IMR-90 (cell line): ENCODE data around the gene ESRRG. TPM values are rescaled to one million over a fixed set of nuclear protein-coding genes. Genes with fewer than 3 reads are reported as not detected.

Experiments used
- ATAC-seq: fragments of 200-7000 bp; cut with Tn5 transposase; 2 replicates; pipeline ENCODE4 v1.9.1; 2020; ENCODE audit warnings: low read depth, mild to moderate bottlenecking, moderate library complexity
- BruUV-seq: library from RNA; stranded (reverse); fragments of 400-500 nt; replicated peaks from 2 replicates; lab custom pipeline; 2021; lab: Mats Ljungman, UMichigan
- CTCF ChIA-PET: fragments of 300-600 bp; formaldehyde crosslinking; extraction: SDS; loops from one replicate; lab custom pipeline; 2021; ENCODE audit warnings: antibody characterized with exemption; lab: Yijun Ruan, JAX
- POLR2A ChIA-PET: fragments of 300-600 bp; sonication (Branson Sonifier 250); formaldehyde crosslinking; loops from one replicate; lab custom pipeline; 2022; ENCODE audit warnings: antibody characterized with exemption; ENCODE audit not compliant: unreplicated experiment; lab: Charles Lee
- DNase-seq: peaks from one replicate; pipeline ENCODE4 v3.0.0; 2013
- H2AFZ ChIP-seq: replicated peaks from 2 replicates; pipeline ENCODE3; 2013; ENCODE audit warnings: low read length, mild to moderate bottlenecking; ENCODE audit not compliant: poor library complexity
- H2AK5ac ChIP-seq: 2 replicates; pipeline ENCODE4 v1.6.1; 2013; ENCODE audit warnings: low read depth, low read length, inconsistent platforms
- H2AK9ac ChIP-seq: replicated peaks from 2 replicates; pipeline ENCODE3; 2013; ENCODE audit warnings: mild to moderate bottlenecking, low read depth, low read length, moderate library complexity; ENCODE audit not compliant: poor library complexity
- H2BK120ac ChIP-seq: 2 replicates; pipeline ENCODE4 v1.6.1; 2013; ENCODE audit warnings: low read depth, low read length, inconsistent platforms
- H2BK15ac ChIP-seq: 3 replicates; pipeline ENCODE4 v1.6.1; 2013; ENCODE audit warnings: low read depth, low read length, inconsistent platforms
- H2BK20ac ChIP-seq: 2 replicates; pipeline ENCODE4 v1.6.1; 2013; ENCODE audit warnings: low read depth, mild to moderate bottlenecking, inconsistent platforms, low read length, moderate library complexity
- H2BK5ac ChIP-seq: 2 replicates; pipeline ENCODE4 v1.6.1; 2013; ENCODE audit warnings: mild to moderate bottlenecking, low read depth, low read length, inconsistent platforms; ENCODE audit not compliant: poor library complexity, severe bottlenecking
- H3K14ac ChIP-seq: replicated peaks from 2 replicates; pipeline ENCODE4 v1.6.1; 2013; ENCODE audit warnings: low read depth, low read length, inconsistent platforms
- H3K18ac ChIP-seq: 2 replicates; pipeline ENCODE4 v1.6.1; 2013; ENCODE audit warnings: low read depth, low read length, control low read depth
- H3K23ac ChIP-seq: 2 replicates; pipeline ENCODE4 v1.6.1; 2013; ENCODE audit warnings: low read depth, low read length, inconsistent platforms
- H3K27ac ChIP-seq: 2 replicates; pipeline ENCODE4 v1.5.1; 2013; ENCODE audit warnings: mild to moderate bottlenecking, control low read depth, low read length; ENCODE audit not compliant: insufficient read depth
- H3K27me3 ChIP-seq: 2 replicates; pipeline ENCODE4 v1.6.1; 2013; ENCODE audit warnings: low read length; ENCODE audit not compliant: control insufficient read depth, insufficient read depth
- H3K36me3 ChIP-seq: 2 replicates; pipeline ENCODE4 v1.6.1; 2013; ENCODE audit warnings: low read length, mixed read lengths; ENCODE audit not compliant: control insufficient read depth, insufficient read depth
- H3K4ac ChIP-seq: 2 replicates; pipeline ENCODE4 v1.6.1; 2013; ENCODE audit warnings: low read depth, low read length, inconsistent platforms
- H3K4me1 ChIP-seq: 2 replicates; pipeline ENCODE4 v1.6.1; 2013; ENCODE audit warnings: low read length, mixed read lengths; ENCODE audit not compliant: control insufficient read depth, insufficient read depth
- H3K4me2 ChIP-seq: 2 replicates; pipeline ENCODE4 v1.6.1; 2013; ENCODE audit warnings: low read depth, mild to moderate bottlenecking, control low read depth, low read length, moderate library complexity
- H3K4me3 ChIP-seq: 2 replicates; pipeline ENCODE4 v1.5.1; 2013; ENCODE audit warnings: low read depth, mild to moderate bottlenecking, control low read depth, low read length, moderate library complexity; ENCODE audit not compliant: insufficient read depth
- H3K56ac ChIP-seq: 2 replicates; pipeline ENCODE4 v1.6.1; 2013; ENCODE audit warnings: low read length, inconsistent platforms; ENCODE audit not compliant: insufficient read depth; ENCODE audit errors: extremely low read depth
- H3K79me1 ChIP-seq, 2 experiments: 2 replicates each; pipeline ENCODE4 v1.6.1; 2013; ENCODE audit warnings: low read length in 2 of 2, inconsistent platforms in 1 of 2, low read depth in 1 of 2
- H3K9ac ChIP-seq: 2 replicates; pipeline ENCODE4 v1.6.1; 2013; ENCODE audit warnings: low read depth, low read length, control low read depth
- H3K9me1 ChIP-seq: 2 replicates; pipeline ENCODE4 v1.6.1; 2013; ENCODE audit warnings: low read length, inconsistent platforms; ENCODE audit not compliant: insufficient read depth
- H3K9me3 ChIP-seq: 2 replicates; pipeline ENCODE4 v1.6.1; 2013; ENCODE audit warnings: low read length; ENCODE audit not compliant: control insufficient read depth, insufficient read depth
- H4K20me1 ChIP-seq: 2 replicates; pipeline ENCODE4 v1.6.1; 2013; ENCODE audit warnings: low read length, inconsistent platforms; ENCODE audit not compliant: insufficient read depth
- H4K5ac ChIP-seq: 2 replicates; pipeline ENCODE4 v1.6.1; 2013; ENCODE audit warnings: mild to moderate bottlenecking, low read depth, low read length, control low read depth
- H4K8ac ChIP-seq, 2 experiments: 2 replicates each; pipeline ENCODE4 v1.6.1; 2013; ENCODE audit warnings: low read depth in 2 of 2, low read length in 2 of 2, control low read depth in 1 of 2, inconsistent platforms in 1 of 2
- H4K91ac ChIP-seq: 2 replicates; pipeline ENCODE4 v1.6.1; 2013; ENCODE audit warnings: low read depth, low read length, inconsistent platforms; ENCODE audit not compliant: insufficient read depth
- MAFK ChIP-seq: IDR thresholded peaks from 2 replicates; pipeline ENCODE4 v1.6.1; 2012; ENCODE audit warnings: low read depth, low read length, improper control_type of control experiment
- NFE2L2 ChIP-seq: fragments of 150-350 bp; IDR thresholded peaks from 2 replicates; pipeline ENCODE4 v1.6.1; 2016; ENCODE audit warnings: low read depth, mild to moderate bottlenecking, low read length
- POLR2A ChIP-seq: IDR thresholded peaks from 2 replicates; pipeline ENCODE4 v1.6.1; 2012; ENCODE audit warnings: mild to moderate bottlenecking, low read depth, low read length
- WGBS, 2 experiments: methylation state at CpG; one replicate each; pipeline versions ENCODE4 v1.1.5 to v1.1.7; 2013; ENCODE audit warnings: missing lambda C conversion rate in 2 of 2; ENCODE audit not compliant: insufficient read length in 1 of 2; ENCODE audit errors: extremely low coverage in 2 of 2; 5-methylcytosine and 5-hydroxymethylcytosine counted together
- dilution Hi-C: fragments of 300-500 bp; cut with HindIII; formaldehyde crosslinking; loops from one replicate; pipeline ENCODE4 v1.14.3; 2018; ENCODE audit warnings: low sequenced_read_pairs; ENCODE audit not compliant: unreplicated experiment
- in situ Hi-C: fragments of 300-500 bp; cut with MboI; formaldehyde crosslinking; loops from 3 replicates; pipeline ENCODE4 v1.14.3; 2019; ENCODE audit warnings: low sequenced_read_pairs, inconsistent platforms, mixed read lengths
- intact Hi-C: fragments of 100-400 bp; cut with micrococcal nuclease; formaldehyde crosslinking; loops from 2 replicates; pipeline ENCODE4 v1.10.0; 2022
- polyA plus RNA-seq, 3 experiments: library from polyadenylated mRNA; depleted of rRNA; stranded (reverse); fragments of >200 nt; gene quantifications; 2 replicates each; pipeline ENCODE4 v1.2.3, GENCODE V29; 2012; ENCODE audit warnings: low replicate concordance in 1 of 3
- total RNA-seq: library from RNA; depleted of rRNA; stranded (reverse); fragments of >200 nt; gene quantifications from 2 replicates; pipeline ENCODE4 v1.2.3, GENCODE V29; 2012

Gene ESRRG
- total and polyA plus RNA-seq, 2 of the 4 experiments (the other 2 are of a cell fraction) = 0.17 to 0.54 TPM

DNA sequence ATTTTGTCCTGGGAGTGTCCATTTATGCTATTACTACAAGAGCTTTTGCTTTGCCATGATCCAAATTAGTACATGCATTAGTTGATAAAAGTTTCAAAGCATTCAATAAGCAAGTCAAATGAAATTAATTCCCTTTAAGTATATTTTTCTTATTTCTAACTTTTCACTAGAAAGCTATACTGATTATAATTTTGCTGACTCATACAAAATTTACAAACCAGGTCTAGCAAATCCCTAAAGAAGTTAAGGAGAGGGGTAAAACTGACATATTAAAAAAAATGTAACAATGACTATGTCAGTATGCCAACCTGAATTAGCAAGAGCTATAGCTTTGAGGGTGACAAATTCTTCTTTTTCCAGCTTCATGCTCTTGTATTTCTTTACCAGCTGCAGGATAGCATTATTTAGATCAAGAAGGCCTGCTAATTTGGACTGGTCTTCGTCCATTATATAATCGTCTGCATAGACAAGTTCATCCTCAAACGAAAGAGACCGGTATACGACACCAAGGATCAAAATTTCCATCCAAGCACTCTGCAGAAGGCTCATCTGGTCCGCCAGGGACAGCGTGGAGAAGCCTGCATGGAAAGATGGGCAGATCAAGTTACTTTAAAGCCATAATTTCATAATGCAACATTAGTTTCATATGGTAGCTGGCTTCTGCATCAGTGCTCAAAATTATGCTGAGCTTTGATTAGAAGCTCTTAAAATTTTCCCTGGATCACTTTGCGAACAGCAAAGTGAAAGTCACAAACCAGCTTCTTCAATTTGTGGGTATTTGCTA lies 204.2 kb downstream of the ESRRG start:
- no TSS peak for BruUV-seq
- Histone ChIP-seq H3K9me1 (peaks cover 4% of the 10 kb centered on the region; the same call in 1 of the 2 replicates), H2AK5ac (no peak overlapping the region), H3K23ac (no peak overlapping the region), H2AFZ (no peak overlapping the region), H3K4ac (no peak overlapping the region), H2AK9ac (no peak overlapping the region), H3K4me1 (peaks cover 5% of the 10 kb centered on the region), H3K36me3 (no peaks in the 10 kb centered on the region), H2BK5ac (no peak overlapping the region), H3K9me3 (no peaks in the 10 kb centered on the region), H3K27me3 (no peaks in the 10 kb centered on the region), H4K91ac (no peak overlapping the region), H3K4me3 (no peak overlapping the region), H2BK120ac (no peak overlapping the region), H3K27ac (no peak overlapping the region), H3K18ac (no peak overlapping the region), H3K56ac (no peak overlapping the region), H4K8ac (no peak overlapping the region), H3K79me1 (no peaks in the 10 kb centered on the region), H3K4me2 (no peak overlapping the region), H2BK15ac (no peak overlapping the region), H4K5ac (no peak overlapping the region), H3K14ac (no peak overlapping the region), H4K20me1 (no peaks in the 10 kb centered on the region), H2BK20ac (no peak overlapping the region), H3K9ac (no peak overlapping the region)
- in situ Hi-C loops (no loop called here), intact Hi-C loops (no loop called here), dilution Hi-C loops (no loop called here)
- ATAC-seq (no peak), DNase-seq (no peak)
- TF ChIP-seq POLR2A = no peak
- peak; percentile 99 for TF ChIP-seq MAFK
- TF ChIP-seq NFE2L2 = peak; percentile 40; the same call in 1 of the 2 replicates
- POLR2A ChIA-PET = no interaction called here
- CTCF ChIA-PET = interaction anchor here (0.6 to 1.0 kb wide), 2 partner anchors 11 to 916 kb away, joined by 3 read pairs; no protein-coding TSS in a partner anchor
- 100% methylated on average over 1 of the region's 8 CpGs; no CpG with 5 or more reads in 1 of the 2 experiments for WGBS, 2 experiments
